H9 (cell line): ENCODE results near the gene ANKH. TPM values are rescaled to one million over a fixed set of nuclear protein-coding genes. Genes with fewer than 3 reads are reported as not detected.

Experiments used
- DNase-seq: peaks from one replicate; pipeline ENCODE4 v3.0.0-alpha.2; 2017
- H2AFZ ChIP-seq: one replicate; pipeline ENCODE4 v1.6.1; 2013; ENCODE audit warnings: mild to moderate bottlenecking, low read length, control low read depth, moderate library complexity
- H2AK5ac ChIP-seq: 2 replicates; pipeline ENCODE4 v1.6.1; 2013; ENCODE audit warnings: low read length, control low read depth, mixed read lengths; ENCODE audit not compliant: insufficient read length
- H2BK120ac ChIP-seq: one replicate; pipeline ENCODE4 v1.6.1; 2013; ENCODE audit warnings: low read depth, mild to moderate bottlenecking, low read length, control low read depth, inconsistent platforms; ENCODE audit not compliant: poor library complexity, severe bottlenecking
- H2BK12ac ChIP-seq: 2 replicates; pipeline ENCODE4 v1.6.1; 2013; ENCODE audit warnings: low read length, control low read depth, mixed read lengths, low read depth; ENCODE audit not compliant: insufficient read length
- H2BK15ac ChIP-seq: 2 replicates; pipeline ENCODE4 v1.6.1; 2013; ENCODE audit warnings: low read depth, low read length, control low read depth
- H2BK20ac ChIP-seq: one replicate; pipeline ENCODE4 v1.6.1; 2013; ENCODE audit warnings: low read depth, mild to moderate bottlenecking, low read length, control low read depth, inconsistent platforms; ENCODE audit not compliant: poor library complexity, severe bottlenecking
- H2BK5ac ChIP-seq: 2 replicates; pipeline ENCODE4 v1.6.1; 2013; ENCODE audit warnings: low read length, control low read depth, mixed read lengths; ENCODE audit not compliant: insufficient read length
- H3K14ac ChIP-seq: 2 replicates; pipeline ENCODE4 v1.6.1; 2013; ENCODE audit warnings: low read length, control low read depth; ENCODE audit not compliant: insufficient read depth
- H3K18ac ChIP-seq: 2 replicates; pipeline ENCODE4 v1.6.1; 2013; ENCODE audit warnings: low read depth, mild to moderate bottlenecking, mixed read lengths, low read length, control low read depth; ENCODE audit not compliant: insufficient read length
- H3K23ac ChIP-seq: 2 replicates; pipeline ENCODE4 v1.6.1; 2013; ENCODE audit warnings: low read length, control low read depth, mixed read lengths, low read depth; ENCODE audit not compliant: insufficient read length
- H3K23me2 ChIP-seq: 2 replicates; pipeline ENCODE4 v1.6.1; 2013; ENCODE audit warnings: low read depth, mild to moderate bottlenecking, mixed read lengths, low read length, control low read depth; ENCODE audit not compliant: insufficient read length, poor library complexity, severe bottlenecking
- H3K27ac ChIP-seq: 2 replicates; pipeline ENCODE4 v1.5.1; 2013; ENCODE audit warnings: low read length, control low read depth, mixed read lengths, low read depth; ENCODE audit not compliant: insufficient read length
- H3K27me3 ChIP-seq: 2 replicates; pipeline ENCODE4 v1.6.1; 2013; ENCODE audit warnings: low read length, control low read depth, inconsistent platforms; ENCODE audit not compliant: insufficient read depth
- H3K4ac ChIP-seq: 2 replicates; pipeline ENCODE4 v1.6.1; 2013; ENCODE audit warnings: low read depth, mild to moderate bottlenecking, control low read depth, inconsistent platforms, low read length, moderate library complexity
- H3K4me1 ChIP-seq: 2 replicates; pipeline ENCODE4 v1.6.1; 2013; ENCODE audit warnings: low read length, control low read depth, inconsistent platforms; ENCODE audit not compliant: insufficient read depth
- H3K4me2 ChIP-seq: 2 replicates; pipeline ENCODE4 v1.6.1; 2013; ENCODE audit warnings: low read length, control low read depth, mixed read lengths; ENCODE audit not compliant: insufficient read length, insufficient read depth
- H3K56ac ChIP-seq: 2 replicates; pipeline ENCODE4 v1.6.1; 2013; ENCODE audit warnings: low read depth, mild to moderate bottlenecking, mixed read lengths, low read length, control low read depth; ENCODE audit not compliant: insufficient read length
- H3K79me1 ChIP-seq: 2 replicates; pipeline ENCODE4 v1.6.1; 2013; ENCODE audit warnings: low read depth, mild to moderate bottlenecking, moderate library complexity, low read length, control low read depth, inconsistent platforms; ENCODE audit not compliant: insufficient read depth, poor library complexity, severe bottlenecking
- H3K79me2 ChIP-seq: 2 replicates; pipeline ENCODE4 v1.6.1; 2013; ENCODE audit warnings: low read length, control low read depth, inconsistent platforms; ENCODE audit not compliant: insufficient read depth
- H3K9ac ChIP-seq: 2 replicates; pipeline ENCODE4 v1.6.1; 2013; ENCODE audit warnings: low read length, control low read depth, mixed read lengths; ENCODE audit not compliant: insufficient read length; ENCODE audit errors: extremely low read depth
- H3K9me3 ChIP-seq: one replicate; pipeline ENCODE4 v1.6.1; 2013; ENCODE audit warnings: low read depth, low read length, inconsistent platforms; ENCODE audit not compliant: control insufficient read depth
- H3T11ph ChIP-seq: one replicate; pipeline ENCODE4 v1.6.1; 2013; ENCODE audit warnings: mild to moderate bottlenecking, low read length, control low read depth, inconsistent platforms
- H4K20me1 ChIP-seq: one replicate; pipeline ENCODE4 v1.6.1; 2013; ENCODE audit not compliant: control insufficient read depth, insufficient read length, insufficient read depth
- H4K5ac ChIP-seq: 2 replicates; pipeline ENCODE4 v1.6.1; 2013; ENCODE audit warnings: low read depth, mild to moderate bottlenecking, mixed read lengths, low read length, control low read depth; ENCODE audit not compliant: insufficient read length
- H4K8ac ChIP-seq: replicated peaks from 2 replicates; pipeline ENCODE4 v1.6.1; 2013; ENCODE audit warnings: low read length, control low read depth, mixed read lengths, low read depth; ENCODE audit not compliant: insufficient read length
- H4K91ac ChIP-seq: 2 replicates; pipeline ENCODE4 v1.6.1; 2013; ENCODE audit warnings: low read depth, mild to moderate bottlenecking, moderate library complexity, mixed read lengths, low read length, control low read depth; ENCODE audit not compliant: insufficient read length
- H3K27ac Mint-ChIP-seq, 3 experiments: 2 replicates in 2 of 3; 3 replicates in 1 of 3; pipeline ENCODE4 v1.8.0; 2020 to 2021; ENCODE audit warnings: mixed read lengths in 3 of 3, mild to moderate bottlenecking in 1 of 3, moderate library complexity in 1 of 3
- H3K27me3 Mint-ChIP-seq: 2 replicates; pipeline ENCODE4 v1.8.0; 2021; ENCODE audit warnings: low read depth, mild to moderate bottlenecking, moderate library complexity, mixed read lengths
- H3K36me3 Mint-ChIP-seq, 3 experiments: 2 replicates in 2 of 3; 3 replicates in 1 of 3; pipeline ENCODE4 v1.8.0; 2020 to 2021; ENCODE audit warnings: low read depth in 3 of 3, mixed read lengths in 3 of 3; ENCODE audit not compliant: insufficient read depth in 1 of 3
- H3K4me1 Mint-ChIP-seq, 2 experiments: 2 replicates each; pipeline ENCODE4 v1.8.0; 2020; ENCODE audit warnings: mixed read lengths in 2 of 2
- H3K4me3 Mint-ChIP-seq, 2 experiments: 2 replicates in 1 of 2; 3 replicates in 1 of 2; pipeline ENCODE4 v1.8.0; 2020 to 2021; ENCODE audit warnings: mild to moderate bottlenecking in 2 of 2, mixed read lengths in 2 of 2, moderate library complexity in 1 of 2
- H3K9me3 Mint-ChIP-seq, 2 experiments: 2 replicates in 1 of 2; 3 replicates in 1 of 2; pipeline ENCODE4 v1.8.0; 2020; ENCODE audit warnings: mild to moderate bottlenecking in 2 of 2, mixed read lengths in 2 of 2, moderate library complexity in 1 of 2
- WGBS: extraction: QIAGEN DNeasy Blood & Tissue Kit; methylation state at CpG from one replicate; pipeline ENCODE4 v1.1.7; 2013; ENCODE audit warnings: missing lambda C conversion rate, low lambda C conversion rate, mixed read lengths; ENCODE audit not compliant: insufficient read length; ENCODE audit errors: extremely low coverage; 5-methylcytosine and 5-hydroxymethylcytosine counted together
- total RNA-seq: library from RNA; stranded (reverse); gene quantifications from 2 replicates; pipeline ENCODE4 v1.2.1, GENCODE V29; 2021
- TF ChIP-seq, protein P1 (sequence below): fragments of 200-600 bp; sonication (generic); conservative IDR thresholded peaks from 3 replicates; pipeline ENCODE4 v1.8.0; 2021; ENCODE audit warnings: antibody characterized with exemption, mild to moderate bottlenecking

The ANKH gene
- total RNA-seq, 1 experiment from 2014 or later = 9.6 TPM

DNA sequence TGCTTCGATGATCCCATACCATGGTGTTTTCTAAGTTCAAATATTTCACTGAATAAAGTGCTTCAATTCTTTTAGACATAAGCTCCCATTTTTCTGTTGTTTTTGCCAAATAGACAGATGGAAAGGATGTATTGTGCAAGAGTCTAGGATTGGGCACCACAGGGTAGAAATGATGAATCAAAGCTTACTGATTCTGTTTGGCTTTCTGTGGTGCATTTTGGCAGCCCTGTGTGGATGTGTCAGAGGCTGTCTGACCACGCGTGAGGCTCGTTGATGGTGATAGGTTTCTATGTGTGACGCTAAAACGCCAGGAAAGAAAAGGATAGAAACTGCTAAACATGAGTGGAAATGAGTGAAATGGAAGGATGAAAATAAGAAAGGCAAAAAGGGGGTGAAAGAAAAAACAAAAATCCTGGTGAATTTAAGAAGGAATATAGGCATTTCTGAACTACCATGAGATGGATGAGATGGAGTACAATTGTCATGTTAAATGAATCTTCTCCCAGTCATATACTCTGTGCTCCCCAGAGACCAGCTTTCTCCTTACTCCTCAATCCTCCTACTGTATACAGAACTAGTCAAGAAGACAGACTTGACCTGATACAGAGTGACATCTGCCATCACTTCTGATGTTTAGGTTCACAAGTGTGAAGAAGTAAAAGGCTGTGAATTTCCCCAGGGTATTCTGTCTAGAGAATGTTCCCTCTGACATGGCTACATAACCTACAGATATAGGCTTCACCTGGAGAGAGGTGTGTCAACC lies 54.4 kb downstream of the ANKH start:
- no peak overlapping the region for H2BK12ac ChIP-seq
- H3K4me1 Mint-ChIP-seq = peaks cover 2 to 3% of the 10 kb centered on the region in 2 experiments; a peak in 2 of 4 replicates
- H3K27me3 ChIP-seq = no peaks in the 10 kb centered on the region
- H3K9me3 ChIP-seq = no peaks in the 10 kb centered on the region
- H3K4me2 ChIP-seq = no peak overlapping the region
- H3K4ac ChIP-seq = no peak overlapping the region
- H3K23ac ChIP-seq = no peak overlapping the region
- no peak overlapping the region for H2BK15ac ChIP-seq
- H3K79me1 ChIP-seq = no peaks in the 10 kb centered on the region
- H3K27me3 Mint-ChIP-seq = no peaks in the 10 kb centered on the region
- H3K27ac Mint-ChIP-seq = no peak overlapping the region
- no peak overlapping the region for H3K27ac ChIP-seq
- no peak overlapping the region for H2BK120ac ChIP-seq
- no peaks in the 10 kb centered on the region for H3K79me2 ChIP-seq
- no peaks in the 10 kb centered on the region for H3K4me1 ChIP-seq
- H3K36me3 Mint-ChIP-seq = no peaks in the 10 kb centered on the region
- no peak overlapping the region for H2BK20ac ChIP-seq
- H3K56ac ChIP-seq = no peak overlapping the region
- no CpG with 5 or more reads among the region's 6 CpGs for WGBS
- TF ChIP-seq, protein P1, sequence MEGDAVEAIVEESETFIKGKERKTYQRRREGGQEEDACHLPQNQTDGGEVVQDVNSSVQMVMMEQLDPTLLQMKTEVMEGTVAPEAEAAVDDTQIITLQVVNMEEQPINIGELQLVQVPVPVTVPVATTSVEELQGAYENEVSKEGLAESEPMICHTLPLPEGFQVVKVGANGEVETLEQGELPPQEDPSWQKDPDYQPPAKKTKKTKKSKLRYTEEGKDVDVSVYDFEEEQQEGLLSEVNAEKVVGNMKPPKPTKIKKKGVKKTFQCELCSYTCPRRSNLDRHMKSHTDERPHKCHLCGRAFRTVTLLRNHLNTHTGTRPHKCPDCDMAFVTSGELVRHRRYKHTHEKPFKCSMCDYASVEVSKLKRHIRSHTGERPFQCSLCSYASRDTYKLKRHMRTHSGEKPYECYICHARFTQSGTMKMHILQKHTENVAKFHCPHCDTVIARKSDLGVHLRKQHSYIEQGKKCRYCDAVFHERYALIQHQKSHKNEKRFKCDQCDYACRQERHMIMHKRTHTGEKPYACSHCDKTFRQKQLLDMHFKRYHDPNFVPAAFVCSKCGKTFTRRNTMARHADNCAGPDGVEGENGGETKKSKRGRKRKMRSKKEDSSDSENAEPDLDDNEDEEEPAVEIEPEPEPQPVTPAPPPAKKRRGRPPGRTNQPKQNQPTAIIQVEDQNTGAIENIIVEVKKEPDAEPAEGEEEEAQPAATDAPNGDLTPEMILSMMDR = no peak
- H4K5ac ChIP-seq = no peak overlapping the region
- no peak overlapping the region for H2AK5ac ChIP-seq
- H3T11ph ChIP-seq = no peak overlapping the region
- H3K23me2 ChIP-seq = no peaks in the 10 kb centered on the region
- DNase-seq = no peak
- H3K9me3 Mint-ChIP-seq = no peaks in the 10 kb centered on the region
- H3K18ac ChIP-seq = no peak overlapping the region
- no peak overlapping the region for H4K8ac ChIP-seq
- H4K20me1 ChIP-seq = no peaks in the 10 kb centered on the region
- H3K9ac ChIP-seq = no peak overlapping the region
- no peak overlapping the region for H2AFZ ChIP-seq
- no peak overlapping the region for H3K14ac ChIP-seq
- no peak overlapping the region for H2BK5ac ChIP-seq
- H3K4me3 Mint-ChIP-seq = no peak overlapping the region
- no peak overlapping the region for H4K91ac ChIP-seq
